ENCODE measurements around the gene TACC2.

DNA sequence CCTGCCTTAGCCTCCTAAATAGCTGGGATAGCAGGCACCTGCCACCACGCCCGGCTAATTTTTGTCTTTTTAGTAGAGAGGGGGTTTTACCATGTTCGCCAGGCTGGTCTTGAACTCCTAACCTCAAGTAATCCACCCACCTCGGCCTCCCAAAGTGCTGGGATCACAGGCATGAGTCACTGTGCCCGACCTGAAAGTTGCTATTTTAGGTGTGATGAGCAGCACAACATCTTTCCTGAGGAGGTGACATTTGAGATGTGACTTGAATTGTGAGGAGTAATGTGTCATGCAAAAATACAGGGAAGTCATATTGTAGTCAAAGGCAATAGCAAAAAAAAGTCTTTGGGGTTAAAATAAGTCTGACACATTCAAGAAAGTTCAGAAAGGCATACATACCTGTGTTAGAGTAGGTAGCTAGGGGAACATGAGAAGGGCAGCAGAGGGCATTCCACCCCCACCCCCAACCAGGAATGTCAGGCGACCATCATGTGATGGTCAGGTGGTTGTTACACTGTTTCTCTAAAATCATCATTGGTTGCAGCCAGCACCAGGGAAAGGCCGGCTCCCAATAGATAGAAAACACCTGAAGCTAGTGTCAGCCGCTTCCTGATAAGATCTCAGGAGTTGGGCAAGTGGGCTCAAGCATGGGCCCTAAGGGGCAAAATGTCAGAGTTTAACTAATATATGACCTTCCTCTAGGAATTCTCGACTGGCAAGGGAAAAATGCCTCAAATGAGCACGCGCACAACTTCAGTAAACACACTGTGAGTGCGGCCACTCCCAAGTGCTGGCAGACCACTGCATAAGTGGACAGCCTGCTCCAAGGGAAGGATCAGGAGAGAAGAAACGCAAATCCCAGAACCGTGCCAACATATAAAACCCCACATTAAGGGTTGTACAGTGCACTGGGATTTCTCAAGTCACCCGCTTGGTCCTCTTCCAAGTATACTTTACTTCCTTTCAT is at the start of gene TACC2:
- no peak for TF ChIP-seq ZNF565 (CRISPR knock-in tag; conservative IDR thresholded peaks at IDR 0.05; ENCODE audit: low read depth)
- TF ChIP-seq, protein P1, sequence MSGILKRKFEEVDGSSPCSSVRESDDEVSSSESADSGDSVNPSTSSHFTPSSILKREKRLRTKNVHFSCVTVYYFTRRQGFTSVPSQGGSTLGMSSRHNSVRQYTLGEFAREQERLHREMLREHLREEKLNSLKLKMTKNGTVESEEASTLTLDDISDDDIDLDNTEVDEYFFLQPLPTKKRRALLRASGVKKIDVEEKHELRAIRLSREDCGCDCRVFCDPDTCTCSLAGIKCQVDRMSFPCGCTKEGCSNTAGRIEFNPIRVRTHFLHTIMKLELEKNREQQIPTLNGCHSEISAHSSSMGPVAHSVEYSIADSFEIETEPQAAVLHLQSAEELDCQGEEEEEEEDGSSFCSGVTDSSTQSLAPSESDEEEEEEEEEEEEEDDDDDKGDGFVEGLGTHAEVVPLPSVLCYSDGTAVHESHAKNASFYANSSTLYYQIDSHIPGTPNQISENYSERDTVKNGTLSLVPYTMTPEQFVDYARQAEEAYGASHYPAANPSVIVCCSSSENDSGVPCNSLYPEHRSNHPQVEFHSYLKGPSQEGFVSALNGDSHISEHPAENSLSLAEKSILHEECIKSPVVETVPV (CRISPR knock-in tag; IDR thresholded peaks at IDR 0.05): no peak
- TF ChIP-seq ARNTL (CRISPR knock-in tag; IDR thresholded peaks at IDR 0.05; ENCODE audit: borderline replicate concordance, low read depth): no peak
- no peak for TF ChIP-seq RARB (CRISPR knock-in tag; IDR thresholded peaks at IDR 0.05)
- TF ChIP-seq GLIS3 (CRISPR knock-in tag; IDR thresholded peaks at IDR 0.05): no peak
- TF ChIP-seq, protein P2, sequence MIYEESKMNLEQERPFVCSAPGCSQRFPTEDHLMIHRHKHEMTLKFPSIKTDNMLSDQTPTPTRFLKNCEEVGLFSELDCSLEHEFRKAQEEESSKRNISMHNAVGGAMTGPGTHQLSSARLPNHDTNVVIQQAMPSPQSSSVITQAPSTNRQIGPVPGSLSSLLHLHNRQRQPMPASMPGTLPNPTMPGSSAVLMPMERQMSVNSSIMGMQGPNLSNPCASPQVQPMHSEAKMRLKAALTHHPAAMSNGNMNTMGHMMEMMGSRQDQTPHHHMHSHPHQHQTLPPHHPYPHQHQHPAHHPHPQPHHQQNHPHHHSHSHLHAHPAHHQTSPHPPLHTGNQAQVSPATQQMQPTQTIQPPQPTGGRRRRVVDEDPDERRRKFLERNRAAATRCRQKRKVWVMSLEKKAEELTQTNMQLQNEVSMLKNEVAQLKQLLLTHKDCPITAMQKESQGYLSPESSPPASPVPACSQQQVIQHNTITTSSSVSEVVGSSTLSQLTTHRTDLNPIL (CRISPR knock-in tag; IDR thresholded peaks at IDR 0.05; ENCODE audit: low read depth): no peak

Data from SK-N-SH treated with all-trans-retinoic acid at 6 μM for 48 hours (cell line).